H9 (cell line): ENCODE results near the gene RAB27A. TPM values are rescaled to one million over a fixed set of nuclear protein-coding genes. Genes with fewer than 3 reads are reported as not detected.

Experiments used
- DNase-seq: peaks from one replicate; pipeline ENCODE4 v3.0.0-alpha.2; 2017
- H2AFZ ChIP-seq: one replicate; pipeline ENCODE4 v1.6.1; 2013; ENCODE audit warnings: mild to moderate bottlenecking, low read length, control low read depth, moderate library complexity
- H2AK5ac ChIP-seq: 2 replicates; pipeline ENCODE4 v1.6.1; 2013; ENCODE audit warnings: low read length, control low read depth, mixed read lengths; ENCODE audit not compliant: insufficient read length
- H2BK120ac ChIP-seq: one replicate; pipeline ENCODE4 v1.6.1; 2013; ENCODE audit warnings: low read depth, mild to moderate bottlenecking, low read length, control low read depth, inconsistent platforms; ENCODE audit not compliant: poor library complexity, severe bottlenecking
- H2BK12ac ChIP-seq: 2 replicates; pipeline ENCODE4 v1.6.1; 2013; ENCODE audit warnings: low read length, control low read depth, mixed read lengths, low read depth; ENCODE audit not compliant: insufficient read length
- H2BK15ac ChIP-seq: 2 replicates; pipeline ENCODE4 v1.6.1; 2013; ENCODE audit warnings: low read depth, low read length, control low read depth
- H2BK20ac ChIP-seq: one replicate; pipeline ENCODE4 v1.6.1; 2013; ENCODE audit warnings: low read depth, mild to moderate bottlenecking, low read length, control low read depth, inconsistent platforms; ENCODE audit not compliant: poor library complexity, severe bottlenecking
- H2BK5ac ChIP-seq: 2 replicates; pipeline ENCODE4 v1.6.1; 2013; ENCODE audit warnings: low read length, control low read depth, mixed read lengths; ENCODE audit not compliant: insufficient read length
- H3K14ac ChIP-seq: 2 replicates; pipeline ENCODE4 v1.6.1; 2013; ENCODE audit warnings: low read length, control low read depth; ENCODE audit not compliant: insufficient read depth
- H3K18ac ChIP-seq: 2 replicates; pipeline ENCODE4 v1.6.1; 2013; ENCODE audit warnings: low read depth, mild to moderate bottlenecking, mixed read lengths, low read length, control low read depth; ENCODE audit not compliant: insufficient read length
- H3K23ac ChIP-seq: 2 replicates; pipeline ENCODE4 v1.6.1; 2013; ENCODE audit warnings: low read length, control low read depth, mixed read lengths, low read depth; ENCODE audit not compliant: insufficient read length
- H3K23me2 ChIP-seq: 2 replicates; pipeline ENCODE4 v1.6.1; 2013; ENCODE audit warnings: low read depth, mild to moderate bottlenecking, mixed read lengths, low read length, control low read depth; ENCODE audit not compliant: insufficient read length, poor library complexity, severe bottlenecking
- H3K27ac ChIP-seq: 2 replicates; pipeline ENCODE4 v1.5.1; 2013; ENCODE audit warnings: low read length, control low read depth, mixed read lengths, low read depth; ENCODE audit not compliant: insufficient read length
- H3K27me3 ChIP-seq: 2 replicates; pipeline ENCODE4 v1.6.1; 2013; ENCODE audit warnings: low read length, control low read depth, inconsistent platforms; ENCODE audit not compliant: insufficient read depth
- H3K4ac ChIP-seq: 2 replicates; pipeline ENCODE4 v1.6.1; 2013; ENCODE audit warnings: low read depth, mild to moderate bottlenecking, control low read depth, inconsistent platforms, low read length, moderate library complexity
- H3K4me1 ChIP-seq: 2 replicates; pipeline ENCODE4 v1.6.1; 2013; ENCODE audit warnings: low read length, control low read depth, inconsistent platforms; ENCODE audit not compliant: insufficient read depth
- H3K4me2 ChIP-seq: 2 replicates; pipeline ENCODE4 v1.6.1; 2013; ENCODE audit warnings: low read length, control low read depth, mixed read lengths; ENCODE audit not compliant: insufficient read length, insufficient read depth
- H3K56ac ChIP-seq: 2 replicates; pipeline ENCODE4 v1.6.1; 2013; ENCODE audit warnings: low read depth, mild to moderate bottlenecking, mixed read lengths, low read length, control low read depth; ENCODE audit not compliant: insufficient read length
- H3K79me1 ChIP-seq: 2 replicates; pipeline ENCODE4 v1.6.1; 2013; ENCODE audit warnings: low read depth, mild to moderate bottlenecking, moderate library complexity, low read length, control low read depth, inconsistent platforms; ENCODE audit not compliant: insufficient read depth, poor library complexity, severe bottlenecking
- H3K79me2 ChIP-seq: 2 replicates; pipeline ENCODE4 v1.6.1; 2013; ENCODE audit warnings: low read length, control low read depth, inconsistent platforms; ENCODE audit not compliant: insufficient read depth
- H3K9ac ChIP-seq: 2 replicates; pipeline ENCODE4 v1.6.1; 2013; ENCODE audit warnings: low read length, control low read depth, mixed read lengths; ENCODE audit not compliant: insufficient read length; ENCODE audit errors: extremely low read depth
- H3K9me3 ChIP-seq: one replicate; pipeline ENCODE4 v1.6.1; 2013; ENCODE audit warnings: low read depth, low read length, inconsistent platforms; ENCODE audit not compliant: control insufficient read depth
- H3T11ph ChIP-seq: one replicate; pipeline ENCODE4 v1.6.1; 2013; ENCODE audit warnings: mild to moderate bottlenecking, low read length, control low read depth, inconsistent platforms
- H4K20me1 ChIP-seq: one replicate; pipeline ENCODE4 v1.6.1; 2013; ENCODE audit not compliant: control insufficient read depth, insufficient read length, insufficient read depth
- H4K5ac ChIP-seq: 2 replicates; pipeline ENCODE4 v1.6.1; 2013; ENCODE audit warnings: low read depth, mild to moderate bottlenecking, mixed read lengths, low read length, control low read depth; ENCODE audit not compliant: insufficient read length
- H4K8ac ChIP-seq: replicated peaks from 2 replicates; pipeline ENCODE4 v1.6.1; 2013; ENCODE audit warnings: low read length, control low read depth, mixed read lengths, low read depth; ENCODE audit not compliant: insufficient read length
- H4K91ac ChIP-seq: 2 replicates; pipeline ENCODE4 v1.6.1; 2013; ENCODE audit warnings: low read depth, mild to moderate bottlenecking, moderate library complexity, mixed read lengths, low read length, control low read depth; ENCODE audit not compliant: insufficient read length
- H3K27ac Mint-ChIP-seq, 3 experiments: 2 replicates in 2 of 3; 3 replicates in 1 of 3; pipeline ENCODE4 v1.8.0; 2020 to 2021; ENCODE audit warnings: mixed read lengths in 3 of 3, mild to moderate bottlenecking in 1 of 3, moderate library complexity in 1 of 3
- H3K27me3 Mint-ChIP-seq: 2 replicates; pipeline ENCODE4 v1.8.0; 2021; ENCODE audit warnings: low read depth, mild to moderate bottlenecking, moderate library complexity, mixed read lengths
- H3K36me3 Mint-ChIP-seq, 3 experiments: 2 replicates in 2 of 3; 3 replicates in 1 of 3; pipeline ENCODE4 v1.8.0; 2020 to 2021; ENCODE audit warnings: low read depth in 3 of 3, mixed read lengths in 3 of 3; ENCODE audit not compliant: insufficient read depth in 1 of 3
- H3K4me1 Mint-ChIP-seq, 2 experiments: 2 replicates each; pipeline ENCODE4 v1.8.0; 2020; ENCODE audit warnings: mixed read lengths in 2 of 2
- H3K4me3 Mint-ChIP-seq, 2 experiments: 2 replicates in 1 of 2; 3 replicates in 1 of 2; pipeline ENCODE4 v1.8.0; 2020 to 2021; ENCODE audit warnings: mild to moderate bottlenecking in 2 of 2, mixed read lengths in 2 of 2, moderate library complexity in 1 of 2
- H3K9me3 Mint-ChIP-seq, 2 experiments: 2 replicates in 1 of 2; 3 replicates in 1 of 2; pipeline ENCODE4 v1.8.0; 2020; ENCODE audit warnings: mild to moderate bottlenecking in 2 of 2, mixed read lengths in 2 of 2, moderate library complexity in 1 of 2
- WGBS: extraction: QIAGEN DNeasy Blood & Tissue Kit; methylation state at CpG from one replicate; pipeline ENCODE4 v1.1.7; 2013; ENCODE audit warnings: missing lambda C conversion rate, low lambda C conversion rate, mixed read lengths; ENCODE audit not compliant: insufficient read length; ENCODE audit errors: extremely low coverage; 5-methylcytosine and 5-hydroxymethylcytosine counted together
- total RNA-seq: library from RNA; stranded (reverse); gene quantifications from 2 replicates; pipeline ENCODE4 v1.2.1, GENCODE V29; 2021
- TF ChIP-seq, protein P1 (sequence below): fragments of 200-600 bp; sonication (generic); conservative IDR thresholded peaks from 3 replicates; pipeline ENCODE4 v1.8.0; 2021; ENCODE audit warnings: antibody characterized with exemption, mild to moderate bottlenecking

RAB27A gene
- total RNA-seq, 1 experiment from 2014 or later = 6.8 TPM

DNA sequence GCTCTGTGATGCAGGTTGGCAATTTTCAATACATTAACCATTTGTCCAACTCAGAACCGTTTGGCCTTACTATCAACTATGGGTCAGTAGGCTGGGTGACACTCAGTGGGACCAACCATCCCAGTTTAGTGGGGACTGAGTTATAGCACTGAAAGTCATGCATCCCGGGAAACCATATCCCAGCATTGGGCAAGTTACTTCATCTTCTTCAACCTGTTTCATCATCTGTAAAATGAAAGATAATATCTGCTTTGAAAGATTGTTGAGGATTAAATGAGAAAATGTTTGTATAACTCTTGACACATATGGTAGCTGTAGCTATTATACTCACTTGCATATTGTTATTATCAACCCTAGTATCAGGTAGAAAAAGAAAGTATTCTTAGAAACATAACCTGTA lies 11.9 kb downstream of the RAB27A start:
- Histone ChIP-seq H2BK12ac (no peak overlapping the region), H3K23me2 (no peaks in the 10 kb centered on the region), H3K56ac (no peak overlapping the region), H2BK15ac (no peak overlapping the region), H2BK20ac (no peak overlapping the region), H4K5ac (no peak overlapping the region), H2BK5ac (no peak overlapping the region), H3K9ac (no peak overlapping the region), H3K4me1 (no peaks in the 10 kb centered on the region), H3K79me1 (no peaks in the 10 kb centered on the region), H3K14ac (no peak overlapping the region), H3K23ac (no peak overlapping the region), H3K27ac (no peak overlapping the region), H2AFZ (no peak overlapping the region), H3K4ac (no peak overlapping the region), H4K91ac (no peak overlapping the region), H3K18ac (no peak overlapping the region), H3K9me3 (no peaks in the 10 kb centered on the region), H2BK120ac (no peak overlapping the region), H2AK5ac (no peak overlapping the region), H3T11ph (no peak overlapping the region), H4K8ac (no peak overlapping the region), H3K4me2 (no peak overlapping the region), H4K20me1 (no peaks in the 10 kb centered on the region), H3K27me3 (no peaks in the 10 kb centered on the region), H3K79me2 (no peaks in the 10 kb centered on the region)
- 0 out of 4 replicates have a peak, but pooled peaks cover 0 to 4% of the 10 kb centered on the region in 2 experiments for H3K4me1 Mint-ChIP-seq
- no peak overlapping the region for H3K27ac Mint-ChIP-seq
- no peaks in the 10 kb centered on the region for H3K9me3 Mint-ChIP-seq
- no peaks in the 10 kb centered on the region; a peak in 1 of 7 replicates for H3K36me3 Mint-ChIP-seq
- H3K27me3 Mint-ChIP-seq = no peaks in the 10 kb centered on the region
- no CpG with 5 or more reads among the region's 2 CpGs for WGBS
- no peak for DNase-seq
- H3K4me3 Mint-ChIP-seq = no peak overlapping the region
- TF ChIP-seq, protein P1, sequence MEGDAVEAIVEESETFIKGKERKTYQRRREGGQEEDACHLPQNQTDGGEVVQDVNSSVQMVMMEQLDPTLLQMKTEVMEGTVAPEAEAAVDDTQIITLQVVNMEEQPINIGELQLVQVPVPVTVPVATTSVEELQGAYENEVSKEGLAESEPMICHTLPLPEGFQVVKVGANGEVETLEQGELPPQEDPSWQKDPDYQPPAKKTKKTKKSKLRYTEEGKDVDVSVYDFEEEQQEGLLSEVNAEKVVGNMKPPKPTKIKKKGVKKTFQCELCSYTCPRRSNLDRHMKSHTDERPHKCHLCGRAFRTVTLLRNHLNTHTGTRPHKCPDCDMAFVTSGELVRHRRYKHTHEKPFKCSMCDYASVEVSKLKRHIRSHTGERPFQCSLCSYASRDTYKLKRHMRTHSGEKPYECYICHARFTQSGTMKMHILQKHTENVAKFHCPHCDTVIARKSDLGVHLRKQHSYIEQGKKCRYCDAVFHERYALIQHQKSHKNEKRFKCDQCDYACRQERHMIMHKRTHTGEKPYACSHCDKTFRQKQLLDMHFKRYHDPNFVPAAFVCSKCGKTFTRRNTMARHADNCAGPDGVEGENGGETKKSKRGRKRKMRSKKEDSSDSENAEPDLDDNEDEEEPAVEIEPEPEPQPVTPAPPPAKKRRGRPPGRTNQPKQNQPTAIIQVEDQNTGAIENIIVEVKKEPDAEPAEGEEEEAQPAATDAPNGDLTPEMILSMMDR = no peak
